Jurkat, Clone E6-1 (cell line): ENCODE measurements around the gene ABHD14A.

Source experiments
- DNase-seq: peaks from one replicate; pipeline ENCODE4 v3.0.0-alpha.2; 2011; ENCODE audit warnings: low read depth, low spot score
- H3K4me3 ChIP-seq: 2 replicates; pipeline ENCODE4 v1.5.1; 2011; ENCODE audit warnings: mild to moderate bottlenecking, low read length, control low read depth, moderate library complexity

Gene ABHD14A

GRCh38 chr3:52024765-52025452 is 50.0 kb downstream of the ABHD14A start:
- no peak for DNase-seq
- H3K4me3 ChIP-seq = no peak overlapping the region

DNA sequence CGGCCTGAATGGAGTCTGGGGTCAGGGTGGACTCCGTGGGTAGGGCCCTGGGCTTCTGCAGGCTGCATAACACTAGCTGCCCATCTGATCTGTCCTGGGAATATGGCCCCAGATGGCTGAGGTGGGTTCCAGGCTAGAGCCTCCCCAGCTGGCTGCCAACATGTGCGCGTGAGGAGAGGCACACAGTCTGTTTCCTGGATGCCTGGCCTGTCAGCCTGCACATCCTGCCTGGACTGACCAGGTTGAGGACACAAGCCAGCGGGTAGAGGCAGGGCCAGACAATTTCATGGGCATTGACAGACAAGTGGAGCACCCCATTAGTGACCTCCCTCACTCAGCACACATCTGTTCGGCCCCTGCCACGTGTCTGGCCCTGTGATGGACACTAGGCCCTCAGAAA is 50.6 kb downstream of the ABHD14A start:
- H3K4me3 ChIP-seq = no peak overlapping the region
- no peak for DNase-seq

- H3K4me3 ChIP-seq = no peak overlapping the region
- no peak for DNase-seq
Observed at GRCh38 chr3:52026041-52026440, 51.2 kb downstream of the ABHD14A start.

GRCh38 chr3:52028572-52028971 is 53.7 kb downstream of the ABHD14A start:
- no peak for DNase-seq

DNA sequence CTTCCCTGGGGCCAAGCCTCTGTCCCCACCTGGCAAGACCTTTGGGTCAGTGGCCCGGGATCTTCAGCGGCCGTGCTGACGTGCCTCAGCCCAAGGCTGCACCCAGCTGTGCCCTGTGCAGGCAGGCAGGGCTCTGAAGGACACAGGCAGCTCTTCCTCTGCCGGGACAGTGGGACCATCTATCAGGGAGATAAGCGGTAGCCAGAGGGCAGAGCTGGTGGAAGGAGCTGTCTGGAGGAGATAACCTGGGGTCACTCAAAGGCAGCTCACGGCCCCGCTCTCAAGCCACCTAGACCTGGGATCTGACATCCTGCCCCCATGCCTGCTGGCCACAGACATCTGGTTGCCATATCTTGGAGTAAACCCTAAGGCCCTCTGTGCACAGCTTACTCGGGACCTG is 54.2 kb downstream of the ABHD14A start:
- no peak for DNase-seq
- H3K4me3 ChIP-seq = no peak overlapping the region

More at GRCh38 chr3:52028572-52028971, 53.7 kb downstream of the ABHD14A start:
- no peak overlapping the region for H3K4me3 ChIP-seq

DNA sequence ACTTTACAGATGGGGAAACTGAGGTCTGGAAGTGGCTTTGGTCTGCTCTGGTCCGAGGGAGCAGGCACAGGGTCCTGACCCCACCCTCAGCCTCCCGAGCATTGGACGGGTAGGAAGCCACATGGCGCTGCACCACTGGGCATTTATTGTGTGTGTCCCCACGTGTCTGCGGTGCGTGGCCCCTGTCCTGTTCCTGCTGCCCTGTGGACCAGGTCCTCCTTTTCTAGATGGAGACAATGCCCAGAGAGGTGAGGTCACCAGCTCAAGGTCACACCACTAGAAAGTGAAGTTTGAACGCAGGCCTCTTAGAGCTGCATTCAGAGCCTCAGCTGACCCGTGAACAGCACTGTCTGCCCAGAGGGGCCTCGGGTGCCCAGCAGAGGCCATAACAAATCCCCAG is 54.7 kb downstream of the ABHD14A start:
- DNase-seq = no peak

More for the DNA sequence above, 54.7 kb downstream of the ABHD14A start:
- no peak overlapping the region for H3K4me3 ChIP-seq
